IMR-90 (cell line): Measurements from ENCODE around the gene NECTIN2. TPM values are rescaled to one million over a fixed set of nuclear protein-coding genes. Genes with fewer than 3 reads are reported as not detected.
"Not testable (repeated sequence)": the region's sequence is repeated elsewhere in the genome, so short reads cannot be mapped to it uniquely, and the experiment has no call there.

Experiments used
- ATAC-seq: fragments of 200-7000 bp; cut with Tn5 transposase; 2 replicates; pipeline ENCODE4 v1.9.1; 2020; ENCODE audit warnings: low read depth, mild to moderate bottlenecking, moderate library complexity
- BruUV-seq: library from RNA; stranded (reverse); fragments of 400-500 nt; replicated peaks from 2 replicates; lab custom pipeline; 2021; lab: Mats Ljungman, UMichigan
- CTCF ChIA-PET: fragments of 300-600 bp; formaldehyde crosslinking; extraction: SDS; loops from one replicate; lab custom pipeline; 2021; ENCODE audit warnings: antibody characterized with exemption; lab: Yijun Ruan, JAX
- POLR2A ChIA-PET: fragments of 300-600 bp; sonication (Branson Sonifier 250); formaldehyde crosslinking; loops from one replicate; lab custom pipeline; 2022; ENCODE audit warnings: antibody characterized with exemption; ENCODE audit not compliant: unreplicated experiment; lab: Charles Lee
- DNase-seq: peaks from one replicate; pipeline ENCODE4 v3.0.0; 2013
- H2AFZ ChIP-seq: replicated peaks from 2 replicates; pipeline ENCODE3; 2013; ENCODE audit warnings: low read length, mild to moderate bottlenecking; ENCODE audit not compliant: poor library complexity
- H2AK5ac ChIP-seq: 2 replicates; pipeline ENCODE4 v1.6.1; 2013; ENCODE audit warnings: low read depth, low read length, inconsistent platforms
- H2AK9ac ChIP-seq: replicated peaks from 2 replicates; pipeline ENCODE3; 2013; ENCODE audit warnings: mild to moderate bottlenecking, low read depth, low read length, moderate library complexity; ENCODE audit not compliant: poor library complexity
- H2BK120ac ChIP-seq: 2 replicates; pipeline ENCODE4 v1.6.1; 2013; ENCODE audit warnings: low read depth, low read length, inconsistent platforms
- H2BK15ac ChIP-seq: 3 replicates; pipeline ENCODE4 v1.6.1; 2013; ENCODE audit warnings: low read depth, low read length, inconsistent platforms
- H2BK20ac ChIP-seq: 2 replicates; pipeline ENCODE4 v1.6.1; 2013; ENCODE audit warnings: low read depth, mild to moderate bottlenecking, inconsistent platforms, low read length, moderate library complexity
- H2BK5ac ChIP-seq: 2 replicates; pipeline ENCODE4 v1.6.1; 2013; ENCODE audit warnings: mild to moderate bottlenecking, low read depth, low read length, inconsistent platforms; ENCODE audit not compliant: poor library complexity, severe bottlenecking
- H3K14ac ChIP-seq: replicated peaks from 2 replicates; pipeline ENCODE4 v1.6.1; 2013; ENCODE audit warnings: low read depth, low read length, inconsistent platforms
- H3K18ac ChIP-seq: 2 replicates; pipeline ENCODE4 v1.6.1; 2013; ENCODE audit warnings: low read depth, low read length, control low read depth
- H3K23ac ChIP-seq: 2 replicates; pipeline ENCODE4 v1.6.1; 2013; ENCODE audit warnings: low read depth, low read length, inconsistent platforms
- H3K27ac ChIP-seq: 2 replicates; pipeline ENCODE4 v1.5.1; 2013; ENCODE audit warnings: mild to moderate bottlenecking, control low read depth, low read length; ENCODE audit not compliant: insufficient read depth
- H3K27me3 ChIP-seq: 2 replicates; pipeline ENCODE4 v1.6.1; 2013; ENCODE audit warnings: low read length; ENCODE audit not compliant: control insufficient read depth, insufficient read depth
- H3K36me3 ChIP-seq: 2 replicates; pipeline ENCODE4 v1.6.1; 2013; ENCODE audit warnings: low read length, mixed read lengths; ENCODE audit not compliant: control insufficient read depth, insufficient read depth
- H3K4ac ChIP-seq: 2 replicates; pipeline ENCODE4 v1.6.1; 2013; ENCODE audit warnings: low read depth, low read length, inconsistent platforms
- H3K4me1 ChIP-seq: 2 replicates; pipeline ENCODE4 v1.6.1; 2013; ENCODE audit warnings: low read length, mixed read lengths; ENCODE audit not compliant: control insufficient read depth, insufficient read depth
- H3K4me2 ChIP-seq: 2 replicates; pipeline ENCODE4 v1.6.1; 2013; ENCODE audit warnings: low read depth, mild to moderate bottlenecking, control low read depth, low read length, moderate library complexity
- H3K4me3 ChIP-seq: 2 replicates; pipeline ENCODE4 v1.5.1; 2013; ENCODE audit warnings: low read depth, mild to moderate bottlenecking, control low read depth, low read length, moderate library complexity; ENCODE audit not compliant: insufficient read depth
- H3K56ac ChIP-seq: 2 replicates; pipeline ENCODE4 v1.6.1; 2013; ENCODE audit warnings: low read length, inconsistent platforms; ENCODE audit not compliant: insufficient read depth; ENCODE audit errors: extremely low read depth
- H3K79me1 ChIP-seq, 2 experiments: 2 replicates each; pipeline ENCODE4 v1.6.1; 2013; ENCODE audit warnings: low read length in 2 of 2, inconsistent platforms in 1 of 2, low read depth in 1 of 2
- H3K9ac ChIP-seq: 2 replicates; pipeline ENCODE4 v1.6.1; 2013; ENCODE audit warnings: low read depth, low read length, control low read depth
- H3K9me1 ChIP-seq: 2 replicates; pipeline ENCODE4 v1.6.1; 2013; ENCODE audit warnings: low read length, inconsistent platforms; ENCODE audit not compliant: insufficient read depth
- H3K9me3 ChIP-seq: 2 replicates; pipeline ENCODE4 v1.6.1; 2013; ENCODE audit warnings: low read length; ENCODE audit not compliant: control insufficient read depth, insufficient read depth
- H4K20me1 ChIP-seq: 2 replicates; pipeline ENCODE4 v1.6.1; 2013; ENCODE audit warnings: low read length, inconsistent platforms; ENCODE audit not compliant: insufficient read depth
- H4K5ac ChIP-seq: 2 replicates; pipeline ENCODE4 v1.6.1; 2013; ENCODE audit warnings: mild to moderate bottlenecking, low read depth, low read length, control low read depth
- H4K8ac ChIP-seq, 2 experiments: 2 replicates each; pipeline ENCODE4 v1.6.1; 2013; ENCODE audit warnings: low read depth in 2 of 2, low read length in 2 of 2, control low read depth in 1 of 2, inconsistent platforms in 1 of 2
- H4K91ac ChIP-seq: 2 replicates; pipeline ENCODE4 v1.6.1; 2013; ENCODE audit warnings: low read depth, low read length, inconsistent platforms; ENCODE audit not compliant: insufficient read depth
- FOS ChIP-seq: fragments of 150-350 bp; IDR thresholded peaks from 2 replicates; pipeline ENCODE4 v1.6.1; 2016; ENCODE audit warnings: low read depth, low read length
- RFX5 ChIP-seq: IDR thresholded peaks from 2 replicates; pipeline ENCODE4 v1.8.0; 2012; ENCODE audit warnings: low read depth, mild to moderate bottlenecking, low read length, moderate library complexity
- WGBS, 2 experiments: methylation state at CpG; one replicate each; pipeline versions ENCODE4 v1.1.5 to v1.1.7; 2013; ENCODE audit warnings: missing lambda C conversion rate in 2 of 2; ENCODE audit not compliant: insufficient read length in 1 of 2; ENCODE audit errors: extremely low coverage in 2 of 2; 5-methylcytosine and 5-hydroxymethylcytosine counted together
- dilution Hi-C: fragments of 300-500 bp; cut with HindIII; formaldehyde crosslinking; loops from one replicate; pipeline ENCODE4 v1.14.3; 2018; ENCODE audit warnings: low sequenced_read_pairs; ENCODE audit not compliant: unreplicated experiment
- in situ Hi-C: fragments of 300-500 bp; cut with MboI; formaldehyde crosslinking; loops from 3 replicates; pipeline ENCODE4 v1.14.3; 2019; ENCODE audit warnings: low sequenced_read_pairs, inconsistent platforms, mixed read lengths
- intact Hi-C: fragments of 100-400 bp; cut with micrococcal nuclease; formaldehyde crosslinking; loops from 2 replicates; pipeline ENCODE4 v1.10.0; 2022
- polyA plus RNA-seq, 3 experiments: library from polyadenylated mRNA; depleted of rRNA; stranded (reverse); fragments of >200 nt; gene quantifications; 2 replicates each; pipeline ENCODE4 v1.2.3, GENCODE V29; 2012; ENCODE audit warnings: low replicate concordance in 1 of 3
- total RNA-seq: library from RNA; depleted of rRNA; stranded (reverse); fragments of >200 nt; gene quantifications from 2 replicates; pipeline ENCODE4 v1.2.3, GENCODE V29; 2012

NECTIN2 gene
- total and polyA plus RNA-seq, 2 of the 4 experiments (the other 2 are of a cell fraction), result 77.8 to 170 TPM

DNA sequence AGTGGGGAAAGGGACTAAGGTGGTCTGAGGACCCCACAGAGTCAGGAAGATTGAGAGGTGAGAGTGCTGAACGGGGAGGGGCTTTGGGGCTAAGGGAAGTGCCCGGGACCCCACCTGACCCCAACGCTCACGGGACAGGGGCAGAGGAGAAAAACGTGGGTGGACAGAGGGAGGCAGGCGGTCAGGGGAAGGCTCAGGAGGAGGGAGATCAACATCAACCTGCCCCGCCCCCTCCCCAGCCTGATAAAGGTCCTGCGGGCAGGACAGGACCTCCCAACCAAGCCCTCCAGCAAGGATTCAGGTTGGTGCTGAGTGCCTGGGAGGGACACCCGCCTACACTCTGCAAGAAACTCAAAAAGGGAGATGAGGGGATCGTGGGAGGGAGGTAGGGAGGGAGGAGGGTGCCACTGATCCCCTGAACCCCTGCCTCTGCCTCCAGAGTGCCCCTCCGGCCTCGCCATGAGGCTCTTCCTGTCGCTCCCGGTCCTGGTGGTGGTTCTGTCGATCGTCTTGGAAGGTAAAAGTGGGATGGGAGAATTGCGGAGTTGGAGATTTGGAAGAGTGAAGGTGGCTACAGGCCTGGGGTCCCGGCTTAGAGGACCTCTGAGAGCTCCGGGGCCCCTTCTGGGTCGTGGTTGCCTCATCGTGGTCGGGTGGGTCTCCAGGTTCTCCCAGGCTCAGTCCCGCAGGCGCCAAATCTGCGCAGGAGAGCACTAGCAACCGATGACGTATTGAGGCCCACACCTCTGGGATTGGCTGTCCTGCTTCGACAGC is 68.5 kb downstream of the NECTIN2 start, which contains the start of gene APOC1:
Gene APOC1 (plus strand): TSS at position 176 of the 774 bp plus-strand sequence. CDS start 284 bp downstream, at position 460.
- H3K18ac ChIP-seq, H3K9me3 ChIP-seq, POLR2A ChIA-PET, H3K9me1 ChIP-seq, H3K27ac ChIP-seq, H3K27me3 ChIP-seq, H2BK20ac ChIP-seq, dilution Hi-C loops, H3K36me3 ChIP-seq, BruUV-seq, H4K20me1 ChIP-seq, H3K79me1 ChIP-seq, CTCF ChIA-PET, H2BK5ac ChIP-seq, intact Hi-C loops: not testable (repeated sequence)
- Histone ChIP-seq H2BK15ac (peak within 1 kb of the TSS; percentile 8; the same call in 1 of the 3 replicates), H2BK120ac (peak within 1 kb of the TSS; percentile 70; the same call in 1 of the 2 replicates), H3K4me3 (peak within 1 kb of the TSS; percentile 42), H3K4ac (peak within 1 kb of the TSS; percentile 55), H2AFZ (peak within 1 kb of the TSS; percentile 94), H3K9ac (peak within 1 kb of the TSS; percentile 7; the same call in 1 of the 2 replicates), H4K91ac (peak within 1 kb of the TSS; percentile 31; the same call in 1 of the 2 replicates), H3K4me2 (peak within 1 kb of the TSS; percentile 57), H2AK5ac (peak within 1 kb of the TSS; percentile 85; the same call in 1 of the 2 replicates), H4K5ac (peak within 1 kb of the TSS; percentile 58), H2AK9ac (peak within 1 kb of the TSS; percentile 16), H4K8ac (peak within 1 kb of the TSS; percentile 55 to 86; a peak in 3 of 4 replicates), H3K23ac (peak within 1 kb of the TSS; percentile 26; the same call in 1 of the 2 replicates), H3K56ac (peak within 1 kb of the TSS; percentile 17; the same call in 1 of the 2 replicates), H3K4me1 (peaks cover 12% of the 10 kb centered on the region), H3K14ac (peak within 1 kb of the TSS; percentile 4; the same call in 1 of the 2 replicates)
- DNase-seq (peak; percentile 73), ATAC-seq (peak; percentile 94)
- TF ChIP-seq FOS (0 out of 2 replicates have a peak, but pooled peaks have one; percentile 5), RFX5 (peak; percentile 97)
- in situ Hi-C loops, result loop anchor here (5.0 kb wide), 1 partner anchor 38 kb away; no protein-coding TSS in a partner anchor
- no CpG with 5 or more reads among the region's 28 CpGs for WGBS, 2 experiments
